GM10248 (cell line): ENCODE data around the gene PIGR.

Experiments used
- CTCF ChIA-PET: fragments of 300-600 bp; sonication (Branson Sonifier 250); formaldehyde crosslinking; extraction: SDS; loops from one replicate; lab custom pipeline; 2021; ENCODE audit warnings: antibody characterized with exemption; lab: Yijun Ruan, JAX
- POLR2A ChIA-PET: fragments of 350-650 bp; sonication (Branson Sonifier 250); formaldehyde crosslinking; extraction: SDS; loops from one replicate; lab custom pipeline; 2020; ENCODE audit warnings: antibody characterized with exemption; lab: Yijun Ruan, JAX
- DNase-seq: peaks from one replicate; pipeline ENCODE4 v3.0.0; 2012; ENCODE audit errors: extremely low spot score
- TF ChIP-seq, protein P1 (sequence below): IDR thresholded peaks from 2 replicates; pipeline ENCODE4 v1.5.1; 2012; ENCODE audit warnings: mild to moderate bottlenecking, low read depth; ENCODE audit errors: extremely low read depth, missing control alignments, control extremely low read depth

The PIGR gene

DNA sequence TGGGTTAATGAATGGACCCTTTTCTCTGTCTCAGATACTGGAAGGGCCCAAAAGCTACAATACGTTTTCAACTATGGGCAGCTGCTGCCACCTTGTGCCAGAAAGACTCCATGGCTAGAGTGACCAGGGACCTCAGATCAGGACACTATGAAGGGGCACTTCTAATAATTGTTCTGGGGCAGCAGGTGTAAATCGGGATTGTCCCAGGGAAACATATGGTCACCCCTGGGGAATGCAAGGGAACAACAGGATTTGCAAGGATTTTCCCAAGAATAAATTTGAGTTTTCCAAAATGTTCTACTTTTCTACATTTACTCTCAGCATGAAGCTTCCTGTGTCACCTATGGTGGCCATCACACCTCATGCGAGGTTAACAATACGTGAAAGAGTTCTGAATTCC is 36.0 kb upstream of the PIGR start:
- ChIA-PET CTCF (interaction anchor here (0.6 to 12.0 kb wide), 86 partner anchors 9 to 1065 kb away, joined by 3 to 357 read pairs (median 5); partner anchors contain the start of genes DYRK3, EIF2D, FCAMR and FCMR), POLR2A (interaction anchor here (1.0 kb wide), 1 partner anchor 347 kb away, joined by 4 read pairs; the partner anchor contains the start of gene DYRK3)

DNA sequence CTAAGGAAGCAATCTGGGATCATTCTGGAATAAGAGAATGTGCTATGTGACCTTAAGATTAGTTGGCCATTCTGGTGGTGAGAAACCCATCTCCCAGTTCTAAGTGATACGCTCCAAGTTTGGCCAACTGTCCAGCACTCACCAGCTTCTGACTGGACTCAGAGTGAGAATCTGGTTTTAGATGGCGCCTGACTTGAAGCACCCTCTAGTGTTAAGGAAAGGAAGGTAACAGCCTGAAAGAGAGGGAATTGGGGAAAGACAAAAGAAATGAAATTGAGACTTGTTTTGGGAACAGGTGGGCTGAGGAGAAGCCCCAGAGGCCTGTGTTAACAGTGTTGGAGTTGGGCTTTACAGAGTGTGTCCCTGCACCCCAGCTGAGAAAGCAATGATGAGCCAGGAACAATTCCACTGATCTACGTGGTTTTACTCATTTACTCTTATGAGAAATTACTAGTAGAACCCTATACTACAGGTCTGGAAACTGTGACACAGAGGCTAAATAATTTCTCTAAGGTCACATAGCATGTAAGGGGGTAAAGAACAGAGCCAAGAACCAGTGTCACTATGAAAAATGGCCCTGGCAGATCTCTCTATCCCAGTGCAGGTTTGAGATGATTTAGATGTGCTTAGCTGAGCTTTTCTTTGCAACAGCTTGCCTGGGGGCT is 33.2 kb upstream of the PIGR start:
- ChIA-PET CTCF (interaction anchor here (0.7 to 12.0 kb wide), 18 partner anchors 10 to 517 kb away, joined by 3 to 357 read pairs (median 9); partner anchors contain the start of genes DYRK3, FCAMR, IL20 and PIGR), POLR2A (no interaction called here)
- DNase-seq, result no peak
- TF ChIP-seq, protein P1, sequence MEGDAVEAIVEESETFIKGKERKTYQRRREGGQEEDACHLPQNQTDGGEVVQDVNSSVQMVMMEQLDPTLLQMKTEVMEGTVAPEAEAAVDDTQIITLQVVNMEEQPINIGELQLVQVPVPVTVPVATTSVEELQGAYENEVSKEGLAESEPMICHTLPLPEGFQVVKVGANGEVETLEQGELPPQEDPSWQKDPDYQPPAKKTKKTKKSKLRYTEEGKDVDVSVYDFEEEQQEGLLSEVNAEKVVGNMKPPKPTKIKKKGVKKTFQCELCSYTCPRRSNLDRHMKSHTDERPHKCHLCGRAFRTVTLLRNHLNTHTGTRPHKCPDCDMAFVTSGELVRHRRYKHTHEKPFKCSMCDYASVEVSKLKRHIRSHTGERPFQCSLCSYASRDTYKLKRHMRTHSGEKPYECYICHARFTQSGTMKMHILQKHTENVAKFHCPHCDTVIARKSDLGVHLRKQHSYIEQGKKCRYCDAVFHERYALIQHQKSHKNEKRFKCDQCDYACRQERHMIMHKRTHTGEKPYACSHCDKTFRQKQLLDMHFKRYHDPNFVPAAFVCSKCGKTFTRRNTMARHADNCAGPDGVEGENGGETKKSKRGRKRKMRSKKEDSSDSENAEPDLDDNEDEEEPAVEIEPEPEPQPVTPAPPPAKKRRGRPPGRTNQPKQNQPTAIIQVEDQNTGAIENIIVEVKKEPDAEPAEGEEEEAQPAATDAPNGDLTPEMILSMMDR, result peak; percentile 74

More for the DNA sequence above, 36.0 kb upstream of the PIGR start:
- TF ChIP-seq, protein P1, result peak; percentile 85
- DNase-seq, result peak; percentile 77

DNA sequence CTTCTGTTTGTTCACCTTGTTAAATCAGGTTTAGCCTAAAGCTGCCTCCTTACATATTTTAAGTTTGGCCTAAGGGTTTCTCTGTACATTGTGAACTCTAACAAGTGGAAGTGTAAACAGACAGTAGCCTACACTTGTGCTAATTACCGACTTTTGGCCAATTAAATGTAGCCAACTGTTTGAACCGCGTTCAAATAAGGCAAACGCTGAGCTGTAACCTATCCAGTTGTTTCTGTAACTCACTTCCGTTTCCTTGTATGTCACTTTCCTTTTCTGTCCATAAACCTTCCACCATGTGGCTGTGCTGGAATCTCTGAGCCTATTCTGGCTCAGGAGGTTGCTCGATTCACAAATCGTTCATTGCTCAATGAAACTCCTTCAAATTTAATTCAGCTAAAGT is 32.0 kb upstream of the PIGR start:
- TF ChIP-seq, protein P1, result no peak
- POLR2A ChIA-PET, result no interaction called here
- DNase-seq, result no peak
- CTCF ChIA-PET, result interaction anchor here (0.8 to 12.0 kb wide), 9 partner anchors 17 to 320 kb away, joined by 3 to 357 read pairs (median 3); partner anchors contain the start of genes IL20 and PIGR

DNA sequence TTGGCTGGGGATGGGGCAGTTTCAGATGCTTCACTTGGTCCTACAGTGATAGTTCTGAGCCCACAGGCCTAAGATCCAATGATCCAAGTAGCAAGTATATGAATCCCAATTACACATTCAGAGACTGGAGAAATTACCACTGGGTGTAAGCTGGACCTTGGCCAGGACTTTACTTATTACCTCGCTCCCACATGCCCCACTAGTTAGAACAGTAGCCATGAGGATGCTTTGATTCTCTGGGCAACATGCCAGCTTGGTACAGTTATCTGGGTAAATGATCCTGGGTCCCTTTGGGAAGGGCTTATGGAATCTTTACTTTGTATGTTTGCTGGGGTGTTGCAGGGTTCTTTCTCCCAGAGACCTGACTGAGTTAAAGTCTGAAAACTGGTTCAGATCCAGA is 29.0 kb upstream of the PIGR start:
- TF ChIP-seq, protein P1, result no peak
- DNase-seq, result no peak
- ChIA-PET CTCF (interaction anchor here (2.3 to 12.0 kb wide), 2 partner anchors 39 to 63 kb away, joined by 10 to 357 read pairs; partner anchors contain the start of gene PIGR), POLR2A (no interaction called here)

DNA sequence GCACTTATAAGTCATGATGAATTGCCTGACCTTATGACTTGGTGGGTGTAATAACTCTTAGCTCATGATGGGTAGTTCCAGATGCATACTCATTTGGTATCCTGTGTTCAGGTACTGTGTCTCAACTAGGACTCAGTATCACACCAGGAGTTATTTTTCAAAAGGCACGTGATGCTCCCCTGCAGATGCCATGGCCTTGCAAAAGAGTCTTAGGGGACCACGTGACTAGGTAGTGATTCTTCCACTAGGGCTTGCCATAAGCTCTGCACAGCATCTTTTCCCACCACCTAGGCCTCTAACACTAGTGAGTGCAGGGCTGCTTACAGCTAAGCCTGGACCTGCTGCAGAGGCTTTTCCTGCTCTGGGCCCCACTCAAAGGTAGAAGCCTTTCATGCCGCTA is 27.9 kb upstream of the PIGR start:
- no peak for DNase-seq
- TF ChIP-seq, protein P1, result no peak
- CTCF ChIA-PET, result interaction anchor here (0.7 to 9.9 kb wide), 14 partner anchors 8 to 250 kb away, joined by 3 to 160 read pairs (median 4); partner anchors contain the start of gene PIGR
- POLR2A ChIA-PET, result no interaction called here

DNA sequence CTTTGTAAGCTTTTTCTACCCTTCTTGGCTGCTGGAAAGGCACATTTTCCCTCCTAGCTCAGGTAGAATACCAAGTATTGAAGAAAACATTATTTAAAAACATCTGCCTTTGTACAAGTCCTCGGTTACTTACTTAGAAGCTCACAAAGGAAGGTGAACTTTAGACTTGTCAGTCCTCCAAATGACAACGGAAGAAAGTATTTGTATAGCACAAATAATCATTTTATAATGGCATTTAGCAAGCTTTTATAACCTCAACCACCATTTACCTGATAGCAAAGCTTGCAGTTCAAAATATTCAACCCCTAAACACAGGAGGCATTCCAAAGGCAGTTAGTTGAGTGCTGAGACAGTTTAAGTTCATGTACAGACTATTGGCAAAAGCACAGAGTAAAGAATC is 26.5 kb upstream of the PIGR start:
- CTCF ChIA-PET, result interaction anchor here (0.6 to 9.9 kb wide), 19 partner anchors 9 to 361 kb away, joined by 3 to 160 read pairs (median 5); partner anchors contain the start of genes EIF2D and PIGR
- TF ChIP-seq, protein P1, result no peak

More for the DNA sequence above, 26.5 kb upstream of the PIGR start:
- no peak for DNase-seq
- POLR2A ChIA-PET, result no interaction called here
